Measurements from ENCODE around the gene SIX2. TPM values are rescaled to one million over a fixed set of nuclear protein-coding genes. Genes with fewer than 3 reads are reported as not detected.

Gene SIX2
- under 0.01 and 0.10 TPM in 2 replicates for total RNA-seq

GRCh38 chr2:45009303-45009927, at the start of gene SIX2:
Gene SIX2, minus strand, starts transcription at chr2:45009452. Its CDS starts 342 bp downstream, at chr2:45009110.

Other genes with a start within 250 kb of the SIX2 start
- not detected in 2 replicates for gene SIX3, start 67.8 kb downstream of the SIX2 start, total RNA-seq

Measured in vein endothelial cell (primary cell).